SJSA1 (cell line): Measurements from ENCODE around the gene ZC3H13. TPM values are rescaled to one million over a fixed set of nuclear protein-coding genes. Genes with fewer than 3 reads are reported as not detected.
"Not testable (repeated sequence)": the region's sequence is repeated elsewhere in the genome, so short reads cannot be mapped to it uniquely, and the experiment has no call there.

Source experiments
- DNase-seq, 2 experiments: peaks; one replicate each; pipeline ENCODE4 v3.0.0-alpha.2; 2015 to 2020; ENCODE audit warnings: low spot score in 2 of 2, low read depth in 1 of 2
- H3K27ac ChIP-seq: fragments of 250-450 bp; sonication (Bioruptor Pico); 2 replicates; pipeline ENCODE4 v1.5.1; 2020; ENCODE audit warnings: mild to moderate bottlenecking, moderate library complexity
- H3K27me3 ChIP-seq: fragments of 250-450 bp; sonication (Bioruptor Pico); replicated peaks from 2 replicates; pipeline ENCODE4 v1.5.1; 2020; ENCODE audit warnings: mild to moderate bottlenecking, moderate library complexity
- H3K36me3 ChIP-seq: fragments of 250-450 bp; sonication (Bioruptor Pico); 2 replicates; pipeline ENCODE4 v1.5.1; 2020; ENCODE audit warnings: mild to moderate bottlenecking
- H3K4me1 ChIP-seq: fragments of 250-450 bp; sonication (Bioruptor Pico); replicated peaks from 2 replicates; pipeline ENCODE4 v1.6.1; 2021; ENCODE audit warnings: mild to moderate bottlenecking
- H3K4me3 ChIP-seq: fragments of 250-450 bp; sonication (Bioruptor Pico); 2 replicates; pipeline ENCODE4 v1.5.1; 2020; ENCODE audit warnings: mild to moderate bottlenecking
- H3K9me3 ChIP-seq: fragments of 250-450 bp; sonication (Bioruptor Pico); replicated peaks from 2 replicates; pipeline ENCODE4 v1.5.1; 2020; ENCODE audit warnings: mild to moderate bottlenecking
- total RNA-seq: library from RNA; depleted of rRNA; stranded (reverse); fragments of >200 nt; shearing (Covaris generic); gene quantifications from 2 replicates; pipeline ENCODE4 v1.2.3, GENCODE V29; 2014

Gene ZC3H13
- total RNA-seq, 1 experiment from 2014 or later, result 12.2 TPM

GRCh38 chr13:46022481-46022880 lies 30.1 kb downstream of the ZC3H13 start:
- Histone ChIP-seq H3K9me3 (no peaks in the 10 kb centered on the region), H3K36me3 (peaks cover 2% of the 10 kb centered on the region; the same call in 1 of the 2 replicates), H3K4me1 (no peaks in the 10 kb centered on the region), H3K27me3 (no peaks in the 10 kb centered on the region), H3K27ac (no peak overlapping the region), H3K4me3 (no peak overlapping the region)
- DNase-seq, result no peak

DNA sequence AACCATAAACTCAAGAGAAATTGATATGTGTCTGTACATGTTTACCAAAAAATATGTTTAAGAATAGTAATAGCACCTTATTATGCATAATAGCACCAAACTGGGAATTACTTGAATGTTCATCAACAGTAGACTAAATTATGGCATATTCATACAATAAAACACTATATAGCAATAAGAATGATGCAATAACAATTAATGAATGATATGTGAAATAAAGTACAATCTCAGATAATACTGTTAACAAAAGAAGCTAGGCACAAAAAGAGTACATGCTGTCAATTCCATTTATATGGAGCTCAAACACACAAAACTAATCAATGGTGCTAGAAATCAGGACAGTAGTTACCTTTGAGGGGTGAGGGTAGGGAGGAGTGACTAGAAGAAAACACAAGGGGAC lies 36.3 kb downstream of the ZC3H13 start:
- Histone ChIP-seq H3K4me1 (no peaks in the 10 kb centered on the region), H3K9me3 (no peaks in the 10 kb centered on the region), H3K4me3 (no peak overlapping the region), H3K27ac (no peak overlapping the region), H3K36me3 (peaks cover 14% of the 10 kb centered on the region), H3K27me3 (no peaks in the 10 kb centered on the region)
- DNase-seq, result no peak

- Histone ChIP-seq H3K36me3 (peaks cover 16% of the 10 kb centered on the region), H3K27ac (no peak overlapping the region), H3K27me3 (no peaks in the 10 kb centered on the region), H3K9me3 (no peaks in the 10 kb centered on the region), H3K4me1 (no peaks in the 10 kb centered on the region), H3K4me3 (no peak overlapping the region)
- no peak for DNase-seq
Observed at GRCh38 chr13:46015366-46015765, 37.2 kb downstream of the ZC3H13 start.

- DNase-seq, result no peak
- peaks cover 31% of the 10 kb centered on the region for H3K36me3 ChIP-seq
Observed at GRCh38 chr13:46012404-46012803, 40.1 kb downstream of the ZC3H13 start.

GRCh38 chr13:46010148-46010547 lies 42.4 kb downstream of the ZC3H13 start:
- Histone ChIP-seq H3K4me1 (no peaks in the 10 kb centered on the region), H3K27ac (no peak overlapping the region), H3K27me3 (no peaks in the 10 kb centered on the region), H3K9me3 (no peaks in the 10 kb centered on the region), H3K36me3 (peaks cover 34% of the 10 kb centered on the region), H3K4me3 (no peak overlapping the region)
- DNase-seq, result no peak

More at GRCh38 chr13:46012404-46012803, 40.1 kb downstream of the ZC3H13 start:
- no peaks in the 10 kb centered on the region for H3K4me1 ChIP-seq
- H3K4me3 ChIP-seq, result no peak overlapping the region
- H3K27ac ChIP-seq, result no peak overlapping the region
- H3K9me3 ChIP-seq, result no peaks in the 10 kb centered on the region
- no peaks in the 10 kb centered on the region for H3K27me3 ChIP-seq

DNA sequence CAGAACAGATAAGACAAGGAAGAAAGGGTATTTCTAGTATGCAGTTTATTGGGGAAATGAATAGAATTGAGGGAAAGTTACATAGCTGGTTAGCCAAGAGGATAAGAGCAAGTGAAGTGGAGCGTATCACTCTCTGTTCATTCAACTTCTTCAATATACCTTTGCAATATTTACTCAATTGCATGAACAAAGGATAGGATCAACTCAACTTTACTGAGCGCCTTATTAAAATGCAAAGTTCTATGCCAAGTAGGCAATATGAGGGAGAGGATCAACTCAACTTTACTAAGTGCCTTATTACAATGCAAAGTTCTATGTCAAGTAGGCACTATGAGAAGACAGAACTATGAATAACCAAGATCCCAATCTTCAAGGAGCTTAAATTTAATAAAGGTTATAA lies 43.9 kb downstream of the ZC3H13 start:
- H3K9me3 ChIP-seq, result no peaks in the 10 kb centered on the region

DNA sequence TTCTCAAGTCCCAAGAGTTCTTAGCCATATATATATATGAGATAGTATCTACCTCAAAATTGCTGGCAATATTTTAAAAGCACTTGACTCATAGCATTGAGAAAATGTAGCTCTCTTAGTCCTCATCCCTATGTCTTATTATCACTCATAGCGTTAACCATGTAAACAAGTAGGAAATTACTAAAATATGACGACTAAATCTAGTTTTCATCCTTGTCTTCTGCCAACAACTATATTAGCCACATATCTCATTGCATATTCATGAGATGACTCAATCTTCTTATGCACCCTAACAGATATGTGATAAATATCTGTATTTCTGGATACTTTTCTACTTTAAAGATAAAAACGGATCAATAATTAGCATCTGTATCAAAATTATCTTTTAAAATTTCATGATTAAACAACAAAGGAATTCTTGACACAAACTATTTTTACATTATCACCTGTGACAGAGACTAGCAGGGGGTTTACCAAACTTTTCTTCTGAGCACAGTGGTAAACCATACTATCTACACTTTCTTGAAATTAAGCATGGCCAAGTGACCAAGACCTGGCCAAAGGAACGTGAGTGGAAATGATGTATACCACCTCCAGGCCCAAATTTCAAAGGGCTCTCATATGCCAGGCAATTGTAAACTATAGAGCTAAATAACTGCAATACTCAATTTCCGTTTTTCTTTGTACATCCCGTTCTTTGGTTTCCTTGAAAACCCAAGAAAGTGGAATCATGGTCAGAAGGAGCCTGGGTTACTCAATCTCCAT lies 45.7 kb downstream of the ZC3H13 start:
- H3K27me3 ChIP-seq, result no peaks in the 10 kb centered on the region
- no peaks in the 10 kb centered on the region for H3K9me3 ChIP-seq
- DNase-seq, result no peak
- H3K4me1 ChIP-seq, result no peaks in the 10 kb centered on the region
- H3K27ac ChIP-seq, result no peak overlapping the region
- H3K4me3 ChIP-seq, result no peak overlapping the region
- H3K36me3 ChIP-seq, result peaks cover 47% of the 10 kb centered on the region

More for the DNA sequence above, 43.9 kb downstream of the ZC3H13 start:
- Histone ChIP-seq H3K4me3 (no peak overlapping the region), H3K27me3 (no peaks in the 10 kb centered on the region), H3K27ac (no peak overlapping the region), H3K4me1 (no peaks in the 10 kb centered on the region), H3K36me3 (peaks cover 34% of the 10 kb centered on the region)
- no peak for DNase-seq

DNA sequence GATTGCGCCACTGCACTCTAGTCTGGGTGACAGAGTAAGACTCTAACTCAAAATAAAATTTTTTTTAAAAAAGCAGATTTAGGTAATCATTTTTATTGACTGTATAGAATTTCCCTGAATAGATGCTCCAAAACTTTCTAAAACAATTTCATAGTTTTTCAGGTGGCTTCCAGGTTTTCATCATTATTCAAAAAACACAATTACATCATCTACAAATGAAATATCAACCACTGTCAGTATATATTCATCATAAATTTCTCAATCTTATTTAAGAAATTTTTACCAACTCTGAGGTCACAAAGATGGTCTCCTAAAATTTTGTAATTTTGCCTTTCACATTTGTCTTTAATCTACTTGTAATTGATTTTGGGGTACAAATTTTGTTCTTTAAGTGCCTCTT lies 48.1 kb downstream of the ZC3H13 start:
- DNase-seq, result no peak
- no peak overlapping the region for H3K4me3 ChIP-seq
- no peaks in the 10 kb centered on the region for H3K27me3 ChIP-seq
- H3K27ac ChIP-seq, result no peak overlapping the region
- H3K36me3 ChIP-seq, result peaks cover 54% of the 10 kb centered on the region
- no peaks in the 10 kb centered on the region for H3K4me1 ChIP-seq
- H3K9me3 ChIP-seq, result no peaks in the 10 kb centered on the region

DNA sequence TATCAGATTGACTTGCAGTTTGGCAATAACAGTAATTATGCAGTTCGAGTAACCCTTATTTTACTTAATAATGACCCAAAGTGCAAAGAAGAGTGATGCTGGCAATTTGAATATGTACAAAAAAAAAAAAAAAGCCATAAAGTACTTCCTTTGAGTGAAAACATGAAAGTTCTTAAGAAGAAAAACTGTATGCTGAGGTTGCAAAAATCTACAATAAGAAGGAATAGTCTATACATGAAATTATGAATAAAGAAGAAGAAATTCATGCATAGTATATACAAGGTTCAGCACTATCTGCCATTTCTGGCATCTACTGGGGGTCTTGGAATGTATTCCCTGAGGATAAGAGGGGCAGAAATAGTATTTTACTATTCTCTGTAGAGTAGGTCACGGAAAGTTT lies 55.9 kb downstream of the ZC3H13 start:
- Histone ChIP-seq H3K27ac (no peak overlapping the region), H3K4me1 (no peaks in the 10 kb centered on the region), H3K4me3 (no peak overlapping the region), H3K27me3 (no peaks in the 10 kb centered on the region), H3K9me3 (no peaks in the 10 kb centered on the region), H3K36me3 (peaks cover 27% of the 10 kb centered on the region)
- DNase-seq, result no peak

- no peak for DNase-seq
Observed at GRCh38 chr13:45995245-45995644, 57.3 kb downstream of the ZC3H13 start.

GRCh38 chr13:45994752-45995151 lies 57.8 kb downstream of the ZC3H13 start:
- Histone ChIP-seq H3K4me3 (no peak overlapping the region), H3K27me3 (no peaks in the 10 kb centered on the region), H3K4me1 (no peaks in the 10 kb centered on the region), H3K36me3 (peaks cover 9% of the 10 kb centered on the region), H3K27ac (no peak overlapping the region), H3K9me3 (no peaks in the 10 kb centered on the region)
- no peak for DNase-seq

More at GRCh38 chr13:45995245-45995644, 57.3 kb downstream of the ZC3H13 start:
- no peaks in the 10 kb centered on the region for H3K4me1 ChIP-seq
- H3K27ac ChIP-seq, result no peak overlapping the region
- H3K9me3 ChIP-seq, result no peaks in the 10 kb centered on the region
- no peak overlapping the region for H3K4me3 ChIP-seq
- peaks cover 14% of the 10 kb centered on the region for H3K36me3 ChIP-seq
- no peaks in the 10 kb centered on the region for H3K27me3 ChIP-seq

DNA sequence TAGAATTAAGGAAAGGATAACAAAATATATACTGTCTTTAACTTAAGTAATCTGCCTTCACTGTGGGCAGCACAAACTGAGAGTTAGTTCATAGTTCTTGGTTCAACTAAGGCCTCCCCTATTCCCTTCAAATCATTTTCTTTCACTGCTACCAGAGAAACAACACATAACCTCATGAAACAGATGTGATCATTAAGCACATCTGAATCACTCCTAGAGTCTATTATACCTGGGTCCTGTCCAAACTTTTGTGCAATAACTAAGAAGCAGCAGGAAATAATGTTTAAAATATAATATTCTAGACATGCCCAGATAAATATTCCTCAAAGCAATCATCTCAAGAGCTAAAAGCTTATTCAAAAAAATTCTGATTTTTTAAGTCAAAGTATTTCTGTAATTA lies 62.9 kb downstream of the ZC3H13 start:
- Histone ChIP-seq H3K4me1 (no peaks in the 10 kb centered on the region), H3K36me3 (peaks cover 39% of the 10 kb centered on the region), H3K9me3 (no peaks in the 10 kb centered on the region), H3K27me3 (no peaks in the 10 kb centered on the region), H3K27ac (no peak overlapping the region), H3K4me3 (no peak overlapping the region)
- no peak for DNase-seq

- H3K36me3 ChIP-seq, result peaks cover 29% of the 10 kb centered on the region
- H3K9me3 ChIP-seq, H3K4me3 ChIP-seq, H3K27me3 ChIP-seq, DNase-seq, H3K27ac ChIP-seq, H3K4me1 ChIP-seq: not testable (repeated sequence)
Observed at GRCh38 chr13:45981127-45981526, 71.4 kb downstream of the ZC3H13 start.

GRCh38 chr13:45975337-45975736 lies 77.2 kb downstream of the ZC3H13 start:
- no peak for DNase-seq
- no peaks in the 10 kb centered on the region for H3K4me1 ChIP-seq
- no peak overlapping the region for H3K4me3 ChIP-seq
- no peaks in the 10 kb centered on the region for H3K9me3 ChIP-seq
- H3K36me3 ChIP-seq, result peaks cover 32% of the 10 kb centered on the region
- H3K27ac ChIP-seq, result no peak overlapping the region
- H3K27me3 ChIP-seq, result no peaks in the 10 kb centered on the region

GRCh38 chr13:45974500-45974899 lies 78.0 kb downstream of the ZC3H13 start:
- Histone ChIP-seq H3K4me3 (no peak overlapping the region), H3K9me3 (no peaks in the 10 kb centered on the region), H3K27ac (no peak overlapping the region), H3K4me1 (no peaks in the 10 kb centered on the region), H3K36me3 (peaks cover 36% of the 10 kb centered on the region), H3K27me3 (no peaks in the 10 kb centered on the region)
- no peak for DNase-seq
